HEK293 (cell line): Measurements from ENCODE around the gene PCDHA10.

Experiments used
- CTCF ChIA-PET: fragments of 350-600 bp; formaldehyde crosslinking; extraction: SDS; loops from one replicate; lab custom pipeline; 2021; ENCODE audit warnings: antibody characterized with exemption; lab: Yijun Ruan, JAX
- POLR2A ChIA-PET: fragments of 300-600 bp; formaldehyde crosslinking; extraction: SDS; loops from one replicate; lab custom pipeline; 2020; ENCODE audit warnings: antibody characterized with exemption, inconsistent platforms; lab: Yijun Ruan, JAX
- H3K27ac ChIP-seq: fragments of 200-500 bp; sonication (Bioruptor generic); 2 replicates; pipeline ENCODE4 v1.5.1; 2014; ENCODE audit warnings: low read depth, low read length, control low read depth, inconsistent platforms; ENCODE audit errors: extremely low read depth
- H3K36me3 ChIP-seq, 2 experiments: fragments of 200-500 bp in 1 of 2; sonication (Bioruptor generic) in 1 of 2; 1 replicate in 1 of 2; 2 replicates in 1 of 2; pipeline ENCODE4 v1.5.1; 2014 to 2017; ENCODE audit warnings: inconsistent platforms in 2 of 2, low read length in 2 of 2; ENCODE audit not compliant: control insufficient read depth in 2 of 2, insufficient read depth in 1 of 2
- H3K4me1 ChIP-seq: fragments of 200-500 bp; sonication (Bioruptor generic); 2 replicates; pipeline ENCODE4 v1.5.1; 2014; ENCODE audit warnings: mild to moderate bottlenecking, low read length, inconsistent platforms; ENCODE audit not compliant: control insufficient read depth, insufficient read depth
- H3K4me3 ChIP-seq: 2 replicates; pipeline ENCODE4 v1.5.1; 2011; ENCODE audit warnings: low read depth, mild to moderate bottlenecking, control low read depth, low read length, moderate library complexity
- H3K9me3 ChIP-seq: fragments of 200-500 bp; sonication (Bioruptor generic); 2 replicates; pipeline ENCODE4 v1.5.1; 2014; ENCODE audit warnings: low read depth, low read length, inconsistent platforms; ENCODE audit not compliant: control insufficient read depth, insufficient read depth
- EGR2 ChIP-seq: fragments of 450-650 bp; formaldehyde crosslinking; IDR thresholded peaks from 2 replicates; pipeline ENCODE4 v1.5.1; 2016; ENCODE audit warnings: low read depth, missing biosample characterization, missing genetic modification characterization
- GLIS1 ChIP-seq: fragments of 450-650 bp; formaldehyde crosslinking; IDR thresholded peaks from 2 replicates; pipeline ENCODE4 v1.5.1; 2016; ENCODE audit warnings: missing biosample characterization, missing genetic modification characterization
- GLIS2 ChIP-seq: fragments of 450-650 bp; formaldehyde crosslinking; IDR thresholded peaks from 2 replicates; pipeline ENCODE4 v1.5.1; 2016; ENCODE audit warnings: missing biosample characterization, missing genetic modification characterization
- ZBTB21 ChIP-seq: fragments of 450-650 bp; formaldehyde crosslinking; IDR thresholded peaks from 2 replicates; pipeline ENCODE4 v1.5.1; 2017; ENCODE audit warnings: missing biosample characterization, missing genetic modification characterization
- ZBTB7A ChIP-seq: fragments of 450-650 bp; formaldehyde crosslinking; IDR thresholded peaks from 2 replicates; pipeline ENCODE4 v1.5.1; 2016; ENCODE audit warnings: low read depth, missing biosample characterization, missing genetic modification characterization
- ZBTB8A ChIP-seq: fragments of 450-650 bp; formaldehyde crosslinking; IDR thresholded peaks from 2 replicates; pipeline ENCODE4 v1.5.1; 2016; ENCODE audit warnings: missing biosample characterization, missing genetic modification characterization
- ZFHX2 ChIP-seq: fragments of 450-650 bp; formaldehyde crosslinking; conservative IDR thresholded peaks from 2 replicates; pipeline ENCODE4 v1.5.1; 2016; ENCODE audit warnings: missing biosample characterization, missing genetic modification characterization
- ZNF112 ChIP-seq: fragments of 450-650 bp; formaldehyde crosslinking; IDR thresholded peaks from 2 replicates; pipeline ENCODE4 v1.5.0; 2017; ENCODE audit warnings: missing biosample characterization, missing genetic modification characterization
- ZNF184 ChIP-seq: fragments of 450-650 bp; IDR thresholded peaks from 2 replicates; pipeline ENCODE4 v1.5.1; 2018; ENCODE audit warnings: missing biosample characterization, mild to moderate bottlenecking, missing genetic modification characterization
- ZNF211 ChIP-seq: fragments of 450-650 bp; formaldehyde crosslinking; IDR thresholded peaks from 2 replicates; pipeline ENCODE4 v1.5.1; 2016; ENCODE audit warnings: low read depth, missing biosample characterization, missing genetic modification characterization
- ZNF223 ChIP-seq: fragments of 450-650 bp; formaldehyde crosslinking; IDR thresholded peaks from 2 replicates; pipeline ENCODE4 v1.5.1; 2016; ENCODE audit warnings: missing biosample characterization, missing genetic modification characterization
- ZNF366 ChIP-seq: fragments of 450-650 bp; formaldehyde crosslinking; conservative IDR thresholded peaks from 2 replicates; pipeline ENCODE4 v1.5.1; 2016; ENCODE audit warnings: missing biosample characterization, missing genetic modification characterization
- ZNF394 ChIP-seq: fragments of 450-650 bp; formaldehyde crosslinking; IDR thresholded peaks from 2 replicates; pipeline ENCODE4 v1.5.1; 2016; ENCODE audit warnings: missing biosample characterization, missing genetic modification characterization, mild to moderate bottlenecking, moderate library complexity, borderline replicate concordance
- ZNF433 ChIP-seq: fragments of 450-650 bp; formaldehyde crosslinking; IDR thresholded peaks from 2 replicates; pipeline ENCODE4 v1.5.1; 2016; ENCODE audit warnings: missing biosample characterization, missing genetic modification characterization, low read depth
- ZNF48 ChIP-seq: fragments of 450-650 bp; formaldehyde crosslinking; IDR thresholded peaks from 2 replicates; pipeline ENCODE4 v1.5.1; 2016; ENCODE audit warnings: missing biosample characterization, missing genetic modification characterization
- ZNF530 ChIP-seq: fragments of 450-650 bp; formaldehyde crosslinking; IDR thresholded peaks from 2 replicates; pipeline ENCODE4 v1.5.1; 2016; ENCODE audit warnings: low read depth, missing biosample characterization, missing genetic modification characterization
- ZNF548 ChIP-seq: fragments of 450-650 bp; formaldehyde crosslinking; IDR thresholded peaks from 2 replicates; pipeline ENCODE4 v1.5.1; 2016; ENCODE audit warnings: missing biosample characterization, missing genetic modification characterization
- ZNF555 ChIP-seq: fragments of 450-650 bp; formaldehyde crosslinking; conservative IDR thresholded peaks from 2 replicates; pipeline ENCODE4 v1.5.1; 2017; ENCODE audit warnings: missing biosample characterization, mild to moderate bottlenecking, missing genetic modification characterization, inconsistent platforms
- ZNF621 ChIP-seq: fragments of 450-650 bp; formaldehyde crosslinking; IDR thresholded peaks from 2 replicates; pipeline ENCODE4 v1.5.1; 2017; ENCODE audit warnings: missing biosample characterization, missing genetic modification characterization
- ZNF624 ChIP-seq: fragments of 450-650 bp; formaldehyde crosslinking; IDR thresholded peaks from 2 replicates; pipeline ENCODE4 v1.5.1; 2017; ENCODE audit warnings: missing biosample characterization, missing genetic modification characterization
- ZNF658 ChIP-seq: fragments of 450-650 bp; formaldehyde crosslinking; IDR thresholded peaks from 2 replicates; pipeline ENCODE4; 2016; ENCODE audit warnings: missing biosample characterization, missing genetic modification characterization
- ZSCAN16 ChIP-seq: fragments of 450-650 bp; formaldehyde crosslinking; IDR thresholded peaks from 2 replicates; pipeline ENCODE4 v1.5.1; 2016; ENCODE audit warnings: missing biosample characterization, missing genetic modification characterization
- TF ChIP-seq, protein P1 (sequence below): fragments of 450-650 bp; formaldehyde crosslinking; IDR thresholded peaks from 2 replicates; pipeline ENCODE4 v1.5.1; 2017; ENCODE audit warnings: missing biosample characterization, missing genetic modification characterization
- TF ChIP-seq, protein P2 (sequence below): fragments of 450-650 bp; formaldehyde crosslinking; IDR thresholded peaks from 2 replicates; pipeline ENCODE4 v1.5.1; 2016; ENCODE audit warnings: missing biosample characterization, missing genetic modification characterization
- TF ChIP-seq, protein P3 (sequence below): fragments of 450-650 bp; formaldehyde crosslinking; IDR thresholded peaks from 2 replicates; pipeline ENCODE4 v1.5.1; 2016; ENCODE audit warnings: missing biosample characterization, missing genetic modification characterization
- TF ChIP-seq, protein P4 (sequence below): fragments of 450-650 bp; formaldehyde crosslinking; IDR thresholded peaks from 2 replicates; pipeline ENCODE4 v1.5.1; 2016; ENCODE audit warnings: missing biosample characterization, missing genetic modification characterization
- TF ChIP-seq, protein P5 (sequence below): fragments of 450-650 bp; formaldehyde crosslinking; optimal IDR thresholded peaks from 2 replicates; pipeline ENCODE3; 2016; ENCODE audit warnings: missing biosample characterization, mild to moderate bottlenecking, missing genetic modification characterization

The PCDHA10 gene

DNA sequence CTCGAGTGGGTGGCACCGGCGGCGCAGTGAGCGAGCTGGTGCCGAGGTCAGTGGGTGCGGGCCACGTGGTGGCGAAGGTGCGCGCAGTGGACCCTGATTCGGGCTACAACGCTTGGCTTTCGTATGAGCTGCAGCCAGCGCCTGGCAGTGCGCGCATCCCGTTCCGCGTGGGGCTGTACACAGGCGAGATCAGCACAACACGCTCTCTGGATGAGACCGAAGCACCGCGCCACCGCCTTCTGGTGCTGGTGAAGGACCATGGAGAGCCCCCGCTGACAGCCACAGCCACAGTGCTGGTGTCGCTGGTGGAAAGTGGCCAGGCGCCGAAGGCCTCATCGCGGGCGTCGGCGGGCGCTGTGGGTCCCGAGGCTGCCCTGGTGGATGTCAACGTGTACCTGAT, 32.2 kb upstream of the PCDHA10 start (continued):
- TF ChIP-seq ZNF366 (tag by site-specific recombination), result no peak
- TF ChIP-seq ZNF555, result no peak
- TF ChIP-seq, protein P1, sequence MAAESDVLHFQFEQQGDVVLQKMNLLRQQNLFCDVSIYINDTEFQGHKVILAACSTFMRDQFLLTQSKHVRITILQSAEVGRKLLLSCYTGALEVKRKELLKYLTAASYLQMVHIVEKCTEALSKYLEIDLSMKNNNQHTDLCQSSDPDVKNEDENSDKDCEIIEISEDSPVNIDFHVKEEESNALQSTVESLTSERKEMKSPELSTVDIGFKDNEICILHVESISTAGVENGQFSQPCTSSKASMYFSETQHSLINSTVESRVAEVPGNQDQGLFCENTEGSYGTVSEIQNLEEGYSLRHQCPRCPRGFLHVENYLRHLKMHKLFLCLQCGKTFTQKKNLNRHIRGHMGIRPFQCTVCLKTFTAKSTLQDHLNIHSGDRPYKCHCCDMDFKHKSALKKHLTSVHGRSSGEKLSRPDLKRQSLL (tag by site-specific recombination), result no peak
- no peak for TF ChIP-seq GLIS1
- no peak for TF ChIP-seq GLIS2 (tag by site-specific recombination)
- TF ChIP-seq, protein P2, sequence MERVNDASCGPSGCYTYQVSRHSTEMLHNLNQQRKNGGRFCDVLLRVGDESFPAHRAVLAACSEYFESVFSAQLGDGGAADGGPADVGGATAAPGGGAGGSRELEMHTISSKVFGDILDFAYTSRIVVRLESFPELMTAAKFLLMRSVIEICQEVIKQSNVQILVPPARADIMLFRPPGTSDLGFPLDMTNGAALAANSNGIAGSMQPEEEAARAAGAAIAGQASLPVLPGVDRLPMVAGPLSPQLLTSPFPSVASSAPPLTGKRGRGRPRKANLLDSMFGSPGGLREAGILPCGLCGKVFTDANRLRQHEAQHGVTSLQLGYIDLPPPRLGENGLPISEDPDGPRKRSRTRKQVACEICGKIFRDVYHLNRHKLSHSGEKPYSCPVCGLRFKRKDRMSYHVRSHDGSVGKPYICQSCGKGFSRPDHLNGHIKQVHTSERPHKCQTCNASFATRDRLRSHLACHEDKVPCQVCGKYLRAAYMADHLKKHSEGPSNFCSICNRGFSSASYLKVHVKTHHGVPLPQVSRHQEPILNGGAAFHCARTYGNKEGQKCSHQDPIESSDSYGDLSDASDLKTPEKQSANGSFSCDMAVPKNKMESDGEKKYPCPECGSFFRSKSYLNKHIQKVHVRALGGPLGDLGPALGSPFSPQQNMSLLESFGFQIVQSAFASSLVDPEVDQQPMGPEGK, result no peak
- no peak for TF ChIP-seq ZNF548 (tag by site-specific recombination)

DNA sequence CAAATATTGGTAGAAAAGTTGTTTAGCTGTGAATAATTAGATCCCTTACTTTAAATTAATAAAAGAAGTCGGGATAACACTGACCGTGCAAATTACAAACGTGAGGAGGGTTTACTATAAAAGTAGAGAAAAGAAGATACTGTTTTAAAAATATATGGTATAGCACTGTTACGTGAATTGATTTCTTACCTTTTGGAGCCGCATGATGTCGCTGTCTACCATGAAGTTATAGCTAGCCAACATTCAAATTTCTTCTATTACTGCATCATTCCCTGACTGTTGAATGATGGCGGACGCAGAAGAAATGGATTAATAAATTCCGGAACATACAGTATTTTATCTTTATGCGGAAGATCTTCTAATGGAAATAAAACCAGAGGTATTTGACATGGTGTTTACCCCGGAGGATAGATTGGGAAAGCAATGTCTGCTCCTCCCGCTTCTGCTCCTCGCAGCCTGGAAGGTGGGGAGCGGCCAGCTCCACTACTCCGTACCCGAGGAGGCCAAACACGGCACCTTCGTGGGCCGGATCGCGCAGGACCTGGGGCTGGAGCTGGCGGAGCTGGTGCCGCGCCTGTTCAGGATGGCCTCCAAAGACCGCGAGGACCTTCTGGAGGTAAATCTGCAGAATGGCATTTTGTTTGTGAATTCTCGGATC, 27.9 kb upstream of the PCDHA10 start, which contains the start of gene PCDHA6:
Gene PCDHA6 (plus strand): TSS at position 257 of the 658 bp plus-strand sequence. CDS start 132 bp downstream, at position 389.
- Histone ChIP-seq H3K36me3 (no peaks in the 10 kb centered on the region), H3K27ac (no peak within 1 kb of the TSS), H3K4me1 (no peaks in the 10 kb centered on the region), H3K9me3 (no peaks in the 10 kb centered on the region), H3K4me3 (no peak within 1 kb of the TSS)
- POLR2A ChIA-PET, result no interaction called here
- CTCF ChIA-PET, result interaction anchor here (0.7 kb wide), 1 partner anchor 22 kb away, joined by 4 read pairs; no protein-coding TSS in a partner anchor
- TF ChIP-seq ZFHX2 (tag by site-specific recombination) (no peak), ZBTB8A (tag by site-specific recombination) (no peak)

DNA sequence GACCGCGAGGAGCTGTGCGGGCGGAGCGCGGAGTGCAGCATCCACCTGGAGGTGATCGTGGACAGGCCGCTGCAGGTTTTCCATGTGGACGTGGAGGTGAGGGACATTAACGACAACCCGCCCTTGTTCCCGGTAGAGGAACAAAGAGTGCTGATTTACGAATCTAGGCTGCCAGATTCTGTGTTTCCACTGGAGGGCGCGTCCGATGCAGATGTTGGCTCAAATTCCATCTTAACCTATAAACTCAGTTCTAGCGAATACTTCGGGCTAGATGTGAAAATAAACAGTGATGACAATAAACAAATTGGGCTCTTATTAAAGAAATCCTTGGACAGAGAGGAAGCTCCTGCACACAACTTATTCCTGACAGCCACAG, 27.3 kb upstream of the PCDHA10 start:
- no peak overlapping the region for H3K4me3 ChIP-seq
- no peak overlapping the region for H3K27ac ChIP-seq
- no peaks in the 10 kb centered on the region for H3K9me3 ChIP-seq
- H3K36me3 ChIP-seq, result no peaks in the 10 kb centered on the region
- CTCF ChIA-PET, result no interaction called here
- POLR2A ChIA-PET, result no interaction called here
- TF ChIP-seq ZNF621 (tag by site-specific recombination), result no peak
- TF ChIP-seq ZNF624 (tag by site-specific recombination), result no peak
- TF ChIP-seq ZNF433 (tag by site-specific recombination), result no peak
- TF ChIP-seq ZNF48 (tag by site-specific recombination), result no peak
- TF ChIP-seq ZBTB7A (tag by site-specific recombination), result no peak
- TF ChIP-seq ZNF184 (tag by site-specific recombination), result no peak
- TF ChIP-seq, protein P3, sequence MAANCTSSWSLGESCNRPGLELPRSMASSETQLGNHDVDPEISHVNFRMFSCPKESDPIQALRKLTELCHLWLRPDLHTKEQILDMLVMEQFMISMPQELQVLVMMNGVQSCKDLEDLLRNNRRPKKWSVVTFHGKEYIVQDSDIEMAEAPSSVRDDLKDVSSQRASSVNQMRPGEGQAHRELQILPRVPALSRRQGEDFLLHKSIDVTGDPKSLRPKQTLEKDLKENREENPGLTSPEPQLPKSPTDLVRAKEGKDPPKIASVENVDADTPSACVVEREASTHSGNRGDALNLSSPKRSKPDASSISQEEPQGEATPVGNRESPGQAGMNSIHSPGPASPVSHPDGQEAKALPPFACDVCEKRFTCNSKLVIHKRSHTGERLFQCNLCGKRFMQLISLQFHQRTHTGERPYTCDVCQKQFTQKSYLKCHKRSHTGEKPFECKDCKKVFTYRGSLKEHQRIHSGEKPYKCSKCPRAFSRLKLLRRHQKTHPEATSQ (tag by site-specific recombination), result no peak
- no peak for TF ChIP-seq ZNF530 (tag by site-specific recombination)
- no peak for TF ChIP-seq ZNF548 (tag by site-specific recombination)
- TF ChIP-seq EGR2 (tag by site-specific recombination), result no peak
- no peak for TF ChIP-seq ZNF394
- no peak for TF ChIP-seq ZNF112
- no peak for TF ChIP-seq ZBTB21
- TF ChIP-seq ZNF211, result no peak
- no peak for TF ChIP-seq ZNF223 (tag by site-specific recombination)
- TF ChIP-seq ZSCAN16, result no peak
- TF ChIP-seq ZNF658, result no peak
- TF ChIP-seq, protein P4, sequence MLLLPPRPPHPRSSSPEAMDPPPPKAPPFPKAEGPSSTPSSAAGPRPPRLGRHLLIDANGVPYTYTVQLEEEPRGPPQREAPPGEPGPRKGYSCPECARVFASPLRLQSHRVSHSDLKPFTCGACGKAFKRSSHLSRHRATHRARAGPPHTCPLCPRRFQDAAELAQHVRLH (tag by site-specific recombination), result no peak
- TF ChIP-seq, protein P5, sequence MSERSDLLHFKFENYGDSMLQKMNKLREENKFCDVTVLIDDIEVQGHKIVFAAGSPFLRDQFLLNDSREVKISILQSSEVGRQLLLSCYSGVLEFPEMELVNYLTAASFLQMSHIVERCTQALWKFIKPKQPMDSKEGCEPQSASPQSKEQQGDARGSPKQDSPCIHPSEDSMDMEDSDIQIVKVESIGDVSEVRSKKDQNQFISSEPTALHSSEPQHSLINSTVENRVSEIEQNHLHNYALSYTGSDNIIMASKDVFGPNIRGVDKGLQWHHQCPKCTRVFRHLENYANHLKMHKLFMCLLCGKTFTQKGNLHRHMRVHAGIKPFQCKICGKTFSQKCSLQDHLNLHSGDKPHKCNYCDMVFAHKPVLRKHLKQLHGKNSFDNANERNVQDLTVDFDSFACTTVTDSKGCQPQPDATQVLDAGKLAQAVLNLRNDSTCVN (tag by site-specific recombination), result no peak
- no peaks in the 10 kb centered on the region for H3K4me1 ChIP-seq
